A204.1 (cell line): ENCODE data around the gene PSMB3.

Experiments used
- FAIRE-seq: peaks from 2 replicates; lab custom pipeline; 2012; peaks lifted over from hg19 to GRCh38; lab: Jason Lieb, UNC

PSMB3 gene

DNA sequence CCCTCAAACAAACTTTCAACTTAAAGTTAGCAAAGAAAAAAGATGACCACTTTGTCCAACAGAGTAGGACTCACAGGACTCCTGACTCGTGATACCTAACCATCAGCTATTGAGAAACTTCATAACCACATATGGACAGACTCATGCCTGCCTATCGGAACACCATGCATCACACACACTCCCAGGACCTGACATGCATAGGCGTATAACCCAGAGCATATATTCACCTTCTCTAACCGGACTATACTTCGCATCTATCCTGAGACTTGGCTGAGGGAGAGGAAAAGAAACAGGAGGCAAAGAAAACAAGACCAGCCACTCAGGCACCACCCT lies 44.6 kb downstream of the PSMB3 start:
- no peak for FAIRE-seq

DNA sequence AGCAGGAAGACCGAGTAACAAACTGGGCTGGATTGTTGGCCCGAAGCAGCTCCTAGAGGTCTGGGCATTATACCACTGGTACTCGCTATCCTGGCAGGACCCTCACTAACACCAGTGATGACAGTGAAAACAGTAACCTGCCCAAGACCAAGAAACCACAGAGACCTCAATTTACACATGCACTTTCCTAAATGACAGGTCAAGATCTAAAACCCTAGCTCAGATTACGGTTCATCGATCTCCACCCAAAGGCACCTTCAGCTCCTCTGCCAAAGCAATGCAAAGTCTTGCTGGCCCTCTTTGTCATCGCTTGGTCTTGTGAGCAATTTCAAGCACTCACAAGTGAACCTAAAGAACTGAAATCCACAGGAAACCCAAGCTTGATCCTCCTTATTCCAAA lies 45.3 kb downstream of the PSMB3 start:
- no peak for FAIRE-seq

DNA sequence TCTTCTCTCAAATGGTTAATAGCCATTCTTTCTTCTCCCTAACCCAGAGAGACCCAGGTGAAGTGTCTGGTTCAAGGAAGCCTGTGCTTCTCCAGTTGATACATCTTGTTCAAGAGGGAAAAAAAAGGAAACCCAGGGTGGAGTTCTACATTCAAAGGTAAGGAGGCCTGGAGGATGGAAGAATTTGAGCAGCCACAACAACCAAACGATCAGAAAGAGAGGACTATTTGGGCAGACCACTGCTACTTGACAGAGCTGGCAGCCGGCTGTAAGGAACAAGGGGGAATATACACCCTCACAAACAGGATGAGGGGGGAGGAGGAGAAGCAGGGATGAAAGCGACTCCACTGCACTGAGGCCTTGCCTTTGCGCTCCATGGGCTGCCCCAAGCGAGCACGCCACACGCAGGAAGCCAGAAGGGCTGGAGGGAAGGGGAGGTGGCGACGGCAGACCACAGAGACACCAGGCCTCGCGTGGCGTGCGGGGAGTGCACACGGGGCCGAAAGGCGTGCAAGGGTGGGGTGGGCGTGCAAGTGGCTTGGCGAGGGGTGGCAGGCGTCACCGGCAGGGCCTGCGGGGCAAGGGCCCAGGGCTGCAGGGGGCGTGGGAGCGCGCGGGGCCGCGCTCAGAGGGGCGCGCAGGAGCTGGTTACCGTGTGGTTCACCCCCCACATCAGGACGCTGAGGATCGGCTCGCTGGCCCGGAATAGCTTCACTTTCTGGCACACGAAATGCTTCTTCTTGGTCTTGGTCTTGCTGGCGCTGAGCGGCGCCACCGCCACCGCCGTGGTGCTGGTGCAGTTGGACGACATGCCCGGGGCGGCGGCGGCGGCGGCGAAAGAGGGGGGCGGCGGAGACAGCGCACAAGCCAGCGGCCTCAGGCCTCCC lies 46.3 kb downstream of the PSMB3 start:
- no peak for FAIRE-seq

DNA sequence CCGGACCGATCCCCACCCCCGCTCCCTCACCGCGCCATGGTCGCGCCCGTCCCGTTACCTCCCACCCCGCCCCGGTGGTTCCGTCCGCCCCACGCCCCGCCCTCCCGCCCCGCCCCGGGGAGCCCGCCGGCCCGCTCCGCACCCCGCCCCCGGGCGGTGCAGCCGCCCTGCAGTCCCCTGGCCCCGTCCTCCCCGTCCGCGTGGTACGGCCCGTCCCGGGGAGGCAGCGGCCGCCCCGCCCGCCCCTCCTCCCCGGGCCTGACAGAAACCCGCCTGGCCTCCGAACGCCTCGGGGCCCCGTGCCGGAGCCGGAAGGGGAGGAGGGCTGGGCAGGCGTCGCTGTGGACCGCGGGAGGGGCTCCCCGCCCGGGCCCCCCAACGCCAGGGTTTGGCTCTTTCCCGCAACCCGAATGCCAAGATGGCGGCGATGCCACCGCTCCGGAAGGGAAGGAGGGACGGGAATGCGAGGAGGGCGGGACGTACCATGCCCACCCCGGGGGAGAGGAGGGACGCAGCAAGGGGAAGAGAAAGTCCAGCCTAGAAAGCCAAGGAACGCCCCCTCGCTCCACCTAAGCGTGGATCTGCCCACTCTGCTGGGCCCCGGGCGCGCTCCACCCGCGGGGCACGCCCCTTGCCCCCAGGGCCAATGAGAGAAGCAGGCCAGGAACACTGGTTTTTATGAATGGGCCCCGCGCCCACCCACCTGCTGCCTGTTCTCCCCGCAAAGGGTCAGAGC lies 47.1 kb downstream of the PSMB3 start, which contains the start of gene PIP4K2B:
TSS of gene PIP4K2B (minus strand) at position 56 of the 736 bp plus-strand sequence. CDS start 132 bp downstream, outside the sequence.
- no peak for FAIRE-seq

DNA sequence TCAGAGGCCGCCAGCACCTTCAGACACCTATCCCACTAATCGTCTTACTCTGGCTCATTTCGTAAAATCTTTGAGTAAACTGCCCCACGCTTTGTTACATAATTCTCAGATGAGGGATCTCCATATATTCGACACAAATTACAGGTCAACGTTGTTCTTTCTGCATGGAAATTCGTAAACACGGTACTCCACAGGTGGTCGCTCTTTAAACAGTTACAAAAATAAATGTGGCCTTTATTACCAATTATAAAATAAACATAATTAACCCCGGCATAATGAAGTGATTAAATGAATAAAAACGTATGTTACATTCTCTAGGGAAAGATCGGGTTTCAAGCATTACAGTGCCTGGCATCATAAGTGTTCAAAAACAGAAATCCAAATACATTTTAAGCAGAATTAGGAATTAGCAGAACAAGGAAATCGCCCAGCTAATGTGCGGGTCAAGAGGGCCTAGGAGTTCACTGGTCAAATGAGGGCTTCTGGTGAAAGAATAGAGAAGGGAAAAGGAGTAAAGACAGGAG lies 47.8 kb downstream of the PSMB3 start:
- FAIRE-seq, result no peak

DNA sequence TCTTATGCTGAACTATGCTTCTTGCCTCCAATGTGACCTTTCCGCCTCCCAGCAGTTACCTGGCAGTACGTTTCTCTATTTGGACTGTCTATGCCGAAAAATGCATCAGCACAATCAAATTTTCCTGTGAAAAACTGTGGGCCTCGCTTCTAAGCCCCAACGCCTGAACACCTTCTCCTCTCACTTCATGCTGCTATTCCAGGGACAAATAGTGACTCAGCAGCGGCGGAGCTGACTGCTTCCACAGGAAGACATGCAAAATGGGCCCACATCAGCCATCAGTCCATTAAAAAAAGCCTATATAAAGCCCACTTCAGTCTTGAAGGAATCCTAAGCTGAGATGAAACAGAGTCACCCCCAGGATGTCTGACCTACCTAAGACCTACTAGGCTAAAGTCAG lies 57.3 kb downstream of the PSMB3 start:
- no peak for FAIRE-seq
